Lung (tissue), 12 donors: ENCODE results near the gene TMC1. TPM values are rescaled to one million over a fixed set of nuclear protein-coding genes. Genes with fewer than 3 reads are reported as not detected.

ENCODE experiments used
- ATAC-seq: fragments of 200-7000 bp; cut with Tn5 transposase; one replicate; pipeline ENCODE4 v1.9.1; 2020; ENCODE audit warnings: moderate number of reproducible peaks; ENCODE audit not compliant: insufficient read depth, low FRiP score
- DNase-seq, 3 donors: peaks; one replicate each; pipeline ENCODE4 v3.0.0-alpha.2; 2013 to 2017
- H3K27ac ChIP-seq, 2 donors: one replicate each; pipeline ENCODE4 v1.5.1; 2013; ENCODE audit warnings: mild to moderate bottlenecking in 2 of 2, moderate library complexity in 2 of 2, control low read depth in 1 of 2, inconsistent platforms in 1 of 2, low read depth in 1 of 2, low read length in 1 of 2
- H3K27me3 ChIP-seq, 3 donors: one replicate each; pipeline ENCODE4 v1.5.1; 2013; ENCODE audit warnings: low read length in 2 of 3; ENCODE audit not compliant: control insufficient read depth in 3 of 3, insufficient read depth in 3 of 3
- H3K36me3 ChIP-seq, 4 donors: one replicate each; pipeline ENCODE4 v1.5.1; 2013; ENCODE audit warnings: low read length in 4 of 4, mild to moderate bottlenecking in 1 of 4, moderate library complexity in 1 of 4; ENCODE audit not compliant: control insufficient read depth in 4 of 4, insufficient read depth in 4 of 4
- H3K4me1 ChIP-seq, 5 donors: one replicate each; pipeline ENCODE4 v1.5.1; 2013; ENCODE audit warnings: low read length in 5 of 5, mild to moderate bottlenecking in 2 of 5, moderate library complexity in 1 of 5; ENCODE audit not compliant: control insufficient read depth in 5 of 5, insufficient read depth in 5 of 5
- H3K4me3 ChIP-seq: one replicate; pipeline ENCODE4 v1.5.1; 2013; ENCODE audit warnings: mild to moderate bottlenecking, control low read depth, moderate library complexity
- H3K9ac ChIP-seq, 2 donors: one replicate each; pipeline ENCODE4 v1.5.1; 2013; ENCODE audit warnings: low read length in 2 of 2, control low read depth in 1 of 2; ENCODE audit not compliant: insufficient read depth in 1 of 2
- H3K9me3 ChIP-seq, 4 donors: one replicate each; pipeline ENCODE4 v1.5.1; 2013; ENCODE audit warnings: low read length in 3 of 4, mild to moderate bottlenecking in 1 of 4, moderate library complexity in 1 of 4; ENCODE audit not compliant: control insufficient read depth in 4 of 4, insufficient read depth in 3 of 4
- WGBS, 2 donors: extraction: QIAGEN DNeasy Blood & Tissue Kit; methylation state at CpG; one replicate each; pipeline ENCODE4 v1.1.7; 2013; 5-methylcytosine and 5-hydroxymethylcytosine counted together
- polyA plus RNA-seq, 2 donors: library from polyadenylated mRNA; stranded (reverse); fragments of 200-250 nt; gene quantifications; one replicate each; pipeline ENCODE4 v1.2.1, GENCODE V29; 2013
- total RNA-seq, 2 donors: library from RNA; depleted of rRNA in 1 of 2; stranded (reverse); fragments of >200 nt in 1 of 2; gene quantifications; one replicate each; pipeline ENCODE4 v1.2.1, GENCODE V29; 2014 to 2021
- TF ChIP-seq, protein P1 (sequence below): IDR thresholded peaks from 2 replicates; pipeline ENCODE4 v1.5.1; 2012; ENCODE audit warnings: mild to moderate bottlenecking; ENCODE audit errors: control extremely low read depth, extremely low read depth
- donor health status: control.
- donor health status: control.
- donor health status: Bipolar disorder and iron deficiency.
- donor health status: healthy.
- donor health status: DM: yes; HTN: yes; CAD: no.

The TMC1 gene
- total and polyA plus RNA-seq, 4 donors, result 0.10 to 0.82 (median 0.21) TPM; not detected in 1

DNA sequence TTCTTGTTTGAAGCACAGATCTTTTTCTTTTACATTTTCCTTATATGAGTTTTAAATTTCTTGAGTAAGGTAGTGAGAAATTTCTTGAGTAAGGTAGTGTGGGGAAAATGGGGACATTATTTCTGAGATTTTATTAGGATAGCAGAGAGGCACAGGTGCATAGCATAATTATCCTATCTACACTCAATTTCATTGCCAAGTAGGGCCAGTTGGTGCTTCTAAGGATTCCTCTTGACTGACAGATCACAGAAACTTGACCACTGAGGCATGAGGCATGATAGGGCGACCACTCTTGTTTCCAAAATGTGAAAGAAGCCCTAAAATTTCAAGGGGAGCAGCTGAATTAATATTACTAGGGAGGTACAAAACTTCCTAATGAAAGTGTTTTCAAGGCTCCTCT is 31.4 kb upstream of the TMC1 start:
- H3K27ac ChIP-seq, result no peak overlapping the region
- no peak overlapping the region for H3K4me3 ChIP-seq
- TF ChIP-seq, protein P1, sequence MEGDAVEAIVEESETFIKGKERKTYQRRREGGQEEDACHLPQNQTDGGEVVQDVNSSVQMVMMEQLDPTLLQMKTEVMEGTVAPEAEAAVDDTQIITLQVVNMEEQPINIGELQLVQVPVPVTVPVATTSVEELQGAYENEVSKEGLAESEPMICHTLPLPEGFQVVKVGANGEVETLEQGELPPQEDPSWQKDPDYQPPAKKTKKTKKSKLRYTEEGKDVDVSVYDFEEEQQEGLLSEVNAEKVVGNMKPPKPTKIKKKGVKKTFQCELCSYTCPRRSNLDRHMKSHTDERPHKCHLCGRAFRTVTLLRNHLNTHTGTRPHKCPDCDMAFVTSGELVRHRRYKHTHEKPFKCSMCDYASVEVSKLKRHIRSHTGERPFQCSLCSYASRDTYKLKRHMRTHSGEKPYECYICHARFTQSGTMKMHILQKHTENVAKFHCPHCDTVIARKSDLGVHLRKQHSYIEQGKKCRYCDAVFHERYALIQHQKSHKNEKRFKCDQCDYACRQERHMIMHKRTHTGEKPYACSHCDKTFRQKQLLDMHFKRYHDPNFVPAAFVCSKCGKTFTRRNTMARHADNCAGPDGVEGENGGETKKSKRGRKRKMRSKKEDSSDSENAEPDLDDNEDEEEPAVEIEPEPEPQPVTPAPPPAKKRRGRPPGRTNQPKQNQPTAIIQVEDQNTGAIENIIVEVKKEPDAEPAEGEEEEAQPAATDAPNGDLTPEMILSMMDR, result no peak
- no peak for ATAC-seq
- no peak overlapping the region for H3K9ac ChIP-seq
- no peaks in the 10 kb centered on the region for H3K4me1 ChIP-seq
- no peaks in the 10 kb centered on the region for H3K36me3 ChIP-seq
- WGBS, 2 donors, result 95 to 99% methylated on average over 1 of the region's 1 CpG
- no peak for DNase-seq
- no peaks in the 10 kb centered on the region for H3K27me3 ChIP-seq
- H3K9me3 ChIP-seq, result no peaks in the 10 kb centered on the region

DNA sequence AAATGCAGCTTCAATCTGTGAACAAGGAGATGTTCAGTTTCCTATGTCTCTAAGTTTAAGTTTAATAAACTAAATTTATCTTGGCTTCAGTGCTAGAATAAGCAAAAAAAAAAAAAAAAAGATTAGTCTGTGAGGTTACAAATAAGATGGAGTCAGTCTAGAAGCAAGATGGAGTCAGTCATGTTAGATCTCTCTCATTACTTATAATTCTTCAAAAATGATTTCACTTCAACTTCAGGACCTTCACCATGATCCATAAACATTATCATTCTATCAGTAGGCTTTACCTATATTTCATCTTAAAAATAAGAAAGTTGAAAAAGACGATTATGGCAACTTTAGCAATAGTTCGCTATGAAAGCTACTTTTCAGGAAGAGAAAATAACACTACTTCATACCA is 30.2 kb upstream of the TMC1 start:
- Histone ChIP-seq H3K27ac (no peak overlapping the region), H3K4me1 (no peaks in the 10 kb centered on the region), H3K36me3 (no peaks in the 10 kb centered on the region), H3K27me3 (no peaks in the 10 kb centered on the region), H3K4me3 (no peak overlapping the region), H3K9ac (no peak overlapping the region), H3K9me3 (no peaks in the 10 kb centered on the region)
- DNase-seq (no peak), ATAC-seq (no peak)
- TF ChIP-seq, protein P1, result no peak
- 94% methylated on average over 2 of the region's 2 CpGs for WGBS, 2 donors

GRCh38 chr9:72494051-72494450 is 27.4 kb upstream of the TMC1 start:
- TF ChIP-seq, protein P1, result no peak
- no peak overlapping the region for H3K4me3 ChIP-seq
- no peak overlapping the region for H3K9ac ChIP-seq

DNA sequence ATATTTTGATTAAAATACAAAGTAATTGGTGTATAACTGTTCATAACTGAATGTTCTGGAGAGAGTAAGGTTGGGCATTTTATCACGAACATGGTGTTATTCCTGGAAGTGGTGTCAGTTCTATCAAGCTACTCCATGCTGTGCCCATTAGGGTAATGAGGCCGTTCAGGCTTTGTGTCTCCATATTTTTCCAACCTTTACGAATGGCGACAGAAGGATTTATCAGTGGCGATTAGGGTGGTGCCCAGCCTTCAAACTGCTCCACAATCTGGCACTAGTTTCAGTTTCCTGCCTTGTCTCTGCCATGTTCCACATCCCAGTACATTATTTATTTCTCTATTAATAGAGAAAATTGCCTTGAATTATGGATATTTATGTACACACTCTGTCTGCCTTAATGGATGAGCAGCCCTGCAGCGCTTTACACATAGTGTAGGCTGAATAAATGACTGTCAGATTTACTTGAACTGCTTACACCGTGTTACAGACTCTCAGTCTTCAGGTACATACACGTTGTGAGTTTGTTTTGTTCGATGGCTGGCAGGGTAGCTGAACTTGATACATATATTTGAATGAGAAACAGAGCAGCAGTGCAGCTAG is 23.9 kb upstream of the TMC1 start:
- 85 to 86% methylated on average over 9 of the region's 9 CpGs for WGBS, 2 donors
- H3K27ac ChIP-seq, result no peak overlapping the region
- H3K9me3 ChIP-seq, result no peaks in the 10 kb centered on the region
- H3K4me3 ChIP-seq, result no peak overlapping the region
- no peak overlapping the region for H3K9ac ChIP-seq
- TF ChIP-seq, protein P1, result no peak
- no peak for ATAC-seq
- no peaks in the 10 kb centered on the region for H3K4me1 ChIP-seq
- no peak for DNase-seq
- no peaks in the 10 kb centered on the region for H3K36me3 ChIP-seq
- H3K27me3 ChIP-seq, result no peaks in the 10 kb centered on the region

More at GRCh38 chr9:72494051-72494450, 27.4 kb upstream of the TMC1 start:
- Histone ChIP-seq H3K27me3 (no peaks in the 10 kb centered on the region), H3K4me1 (no peaks in the 10 kb centered on the region), H3K36me3 (no peaks in the 10 kb centered on the region), H3K27ac (no peak overlapping the region), H3K9me3 (no peaks in the 10 kb centered on the region)
- no peak for ATAC-seq
- DNase-seq, result no peak
